SHP77 treated with DMSO at 0.1 percent for 48 hours (cell line): ENCODE data around the gene GTF2H2C_2.
"Not testable (repeated sequence)": the region's sequence is repeated elsewhere in the genome, so short reads cannot be mapped to it uniquely, and the experiment has no call there.

ENCODE experiments used
- DNase-seq: peaks from one replicate; lab custom pipeline; 2025; lab: John Stamatoyannopoulos, UW

Gene GTF2H2C_2

DNA sequence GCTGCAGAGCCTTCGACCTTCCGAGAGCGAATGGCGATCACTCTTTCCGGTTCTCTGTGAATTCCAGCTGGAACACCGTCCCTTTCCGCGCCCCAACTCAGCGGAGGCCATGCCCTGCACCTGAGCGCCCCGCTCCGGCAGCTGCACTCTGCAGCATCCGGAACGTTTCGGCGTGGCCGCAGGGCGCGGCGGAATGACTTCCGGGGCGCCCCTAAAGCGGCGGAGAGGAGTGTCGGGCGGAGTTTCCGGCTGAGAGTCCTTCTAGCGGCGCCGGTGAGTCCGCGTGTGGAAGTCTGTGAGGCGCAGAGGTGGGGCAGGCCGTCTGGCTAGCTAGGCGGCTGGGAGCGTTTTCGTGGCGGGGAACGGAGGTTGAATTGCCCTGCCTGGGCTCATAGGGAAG is at the start of gene GTF2H2C_2:
GTF2H2C_2 (plus strand) TSS at position 252 of the 400 bp plus-strand sequence.
- not testable (repeated sequence) for DNase-seq

DNA sequence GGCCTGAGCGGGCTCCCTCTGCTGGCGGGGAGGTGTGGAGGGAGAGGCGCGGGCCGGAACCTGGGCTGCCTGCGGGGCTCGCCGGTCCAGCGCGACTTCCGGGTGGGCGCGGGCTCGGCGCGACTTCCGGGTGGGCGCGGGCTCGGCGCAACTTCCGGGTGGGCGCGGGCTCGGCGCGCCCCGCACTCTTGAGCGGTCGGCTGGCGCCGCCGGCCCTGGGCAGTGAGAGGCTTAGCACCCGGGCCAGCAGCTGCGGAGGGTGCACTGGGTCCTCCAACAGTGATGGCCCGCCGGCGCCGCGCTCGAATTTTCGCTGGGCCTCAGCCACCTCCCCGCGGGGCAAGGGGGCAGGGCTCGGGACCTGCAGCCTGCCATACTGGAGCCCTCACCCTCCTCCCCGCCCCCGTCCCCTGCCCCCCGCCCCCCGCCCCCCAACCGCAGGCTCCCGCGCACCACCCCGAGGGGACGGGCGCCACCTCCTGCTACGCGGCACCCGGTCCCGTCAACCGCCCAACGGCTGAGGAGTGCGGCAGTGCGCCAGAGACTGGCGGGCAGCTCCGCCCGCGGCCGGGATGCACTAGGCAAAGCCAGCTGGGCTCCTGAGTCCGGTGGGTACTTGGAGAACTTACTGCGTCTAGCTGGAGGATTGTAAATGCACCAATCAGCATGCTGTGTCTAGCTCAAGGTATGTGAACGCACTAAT is 14.0 kb upstream of the GTF2H2C_2 start:
- not testable (repeated sequence) for DNase-seq

DNA sequence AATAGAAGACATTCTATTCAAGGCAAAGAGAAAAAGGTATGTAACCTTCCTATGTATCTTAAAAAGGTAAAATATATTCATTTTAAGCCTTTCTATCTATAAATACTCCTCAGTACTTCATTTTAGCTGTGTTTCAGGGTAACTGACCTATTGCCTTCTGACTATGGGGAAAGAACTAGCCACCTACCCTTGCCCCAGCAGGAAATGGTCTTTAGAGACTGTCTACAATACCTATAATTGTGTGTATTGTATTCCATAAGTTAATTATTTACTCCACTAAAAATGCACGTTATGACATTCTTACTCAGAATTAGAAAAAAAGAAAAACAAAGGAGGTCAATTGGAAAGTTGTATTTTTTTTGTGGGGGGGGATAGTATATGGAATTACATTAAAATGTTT is 6.2 kb downstream of the GTF2H2C_2 start:
- DNase-seq = not testable (repeated sequence)

GRCh38 chr5:70423215-70423614 is 8.0 kb downstream of the GTF2H2C_2 start:
- DNase-seq = not testable (repeated sequence)

GRCh38 chr5:70438518-70438917 is 23.4 kb downstream of the GTF2H2C_2 start:
- DNase-seq = not testable (repeated sequence)

DNA sequence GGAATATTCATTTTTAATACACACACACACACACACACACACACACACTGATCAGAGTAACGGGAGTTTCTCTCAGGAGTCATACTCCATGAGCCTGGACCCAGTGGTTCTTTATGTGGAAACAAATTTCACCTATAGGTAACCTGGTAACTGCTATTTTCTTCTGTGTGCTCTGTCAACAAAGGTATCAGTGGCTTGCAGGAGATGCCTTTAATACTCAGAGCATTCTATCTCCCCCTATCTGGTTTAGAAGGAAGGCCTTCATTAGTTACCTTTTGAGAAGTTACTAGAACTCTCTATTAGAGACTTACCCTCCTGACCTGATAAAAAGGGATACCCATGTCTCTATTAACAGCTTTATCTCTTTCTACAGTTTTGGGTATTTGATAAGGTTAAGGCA is 34.4 kb downstream of the GTF2H2C_2 start:
- not testable (repeated sequence) for DNase-seq

GRCh38 chr5:70451249-70451984 is 36.2 kb downstream of the GTF2H2C_2 start:
- DNase-seq = not testable (repeated sequence)

DNA sequence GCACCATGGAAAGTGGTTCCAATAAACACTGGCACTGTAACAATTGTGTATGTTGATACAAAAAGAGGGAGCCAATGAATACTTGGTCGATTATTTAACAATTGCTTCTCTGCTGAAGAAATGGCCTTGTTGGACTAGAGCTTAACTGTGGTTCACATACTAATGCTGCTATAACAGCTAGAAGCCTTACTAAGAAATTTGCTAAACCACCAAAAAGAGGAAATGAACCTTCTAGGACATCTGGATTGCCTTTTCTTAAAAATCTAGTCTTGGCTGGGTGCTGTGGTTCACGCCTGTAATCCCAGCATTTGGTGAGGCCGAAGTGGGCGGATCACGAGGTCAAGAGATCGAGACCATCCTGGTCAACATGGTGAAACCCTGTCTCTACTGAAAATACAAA is 41.9 kb downstream of the GTF2H2C_2 start:
- not testable (repeated sequence) for DNase-seq

GRCh38 chr5:70459188-70459587 is 44.0 kb downstream of the GTF2H2C_2 start:
- DNase-seq = not testable (repeated sequence)

GRCh38 chr5:70461984-70462383 is 46.8 kb downstream of the GTF2H2C_2 start:
- DNase-seq = not testable (repeated sequence)

DNA sequence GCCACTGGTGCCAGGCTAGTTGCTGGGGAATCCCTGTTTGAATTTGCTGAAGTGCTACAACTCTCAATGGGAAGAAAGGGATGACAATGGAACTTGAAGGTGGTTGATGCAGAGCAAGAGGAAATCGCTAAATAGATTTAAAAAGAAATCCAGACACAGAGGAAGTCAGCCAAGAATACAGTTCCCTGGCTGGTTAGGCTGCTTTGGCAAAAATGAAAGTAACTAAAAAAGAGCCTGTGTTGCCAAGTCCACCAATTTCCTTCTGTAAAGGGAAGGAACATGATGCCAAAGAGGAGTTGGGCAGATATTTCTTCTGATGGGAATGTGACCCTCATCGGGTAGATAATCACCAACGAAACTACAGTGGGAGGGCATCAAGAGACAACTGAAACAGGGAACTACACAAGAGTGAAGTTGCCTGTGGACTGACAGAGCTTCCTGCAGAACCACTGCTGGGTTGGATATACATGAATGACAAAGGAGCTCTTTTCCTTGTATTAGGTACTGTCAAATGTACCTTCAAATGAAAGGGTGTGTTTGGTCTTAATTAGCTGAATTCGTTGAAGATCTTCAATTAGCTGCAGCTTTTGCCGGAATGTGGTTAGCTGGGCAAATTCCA is 49.0 kb downstream of the GTF2H2C_2 start:
- DNase-seq = not testable (repeated sequence)

- DNase-seq = not testable (repeated sequence)
These were observed 54.9 kb downstream of the GTF2H2C_2 start for GRCh38 chr5:70469926-70470509.
